Uterus (tissue), 2 donors: ENCODE results near the gene TMEM131L.

Experiments
- CTCF ChIP-seq, 4 experiments: fragments of 200-600 bp in 2 of 4; fragments of 450-650 bp in 2 of 4; sonication (generic) in 2 of 4; IDR thresholded peaks; one replicate each; pipeline ENCODE4 v1.5.1; 2016 to 2019; ENCODE audit warnings: antibody characterized with exemption in 4 of 4, mild to moderate bottlenecking in 2 of 4, moderate library complexity in 1 of 4
- POLR2A ChIP-seq, 2 donors: fragments of 450-650 bp; IDR thresholded peaks; one replicate each; pipeline ENCODE4 v1.6.1; 2016; ENCODE audit warnings: antibody characterized with exemption in 2 of 2, mild to moderate bottlenecking in 1 of 2, moderate library complexity in 1 of 2

GRCh38 chr4:153579410-153579809 lies 113.2 kb downstream of the TMEM131L start:
- TF ChIP-seq CTCF (IDR thresholded peaks at IDR 0.05) (no peak), POLR2A (IDR thresholded peaks at IDR 0.05) (no peak)
